ENCODE measurements around the gene PRDM15. TPM values are rescaled to one million over a fixed set of nuclear protein-coding genes. Genes with fewer than 3 reads are reported as not detected.

Gene PRDM15
- total RNA-seq, 3 donors from 2014 or later (not counting 1 experiment from before 2014, with no cell fraction given), result 11.4 to 13.5 (median 11.9) TPM

DNA sequence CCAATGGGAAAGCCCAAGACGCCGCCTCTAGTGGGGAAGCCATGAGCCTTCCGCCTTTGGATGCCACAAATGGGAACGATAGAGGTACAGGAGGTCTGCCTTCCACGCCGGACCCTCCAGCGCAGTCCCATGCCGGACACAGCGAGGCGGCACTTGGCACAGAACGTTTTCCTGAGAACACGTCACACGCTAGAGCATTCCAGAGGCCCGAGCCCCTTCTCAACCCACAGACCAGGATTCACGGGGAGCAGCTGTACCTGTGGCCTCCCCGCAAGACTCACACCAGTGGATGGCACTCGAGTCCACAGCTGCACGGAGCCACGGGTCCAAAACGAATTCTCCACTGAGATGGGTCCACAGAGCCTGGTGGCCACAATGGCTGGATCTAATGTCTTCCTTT, 80.8 kb downstream of the PRDM15 start:
- Mint-ChIP-seq H3K9me3 (peaks cover 2 to 3% of the 10 kb centered on the region in 2 donors), H3K4me1 (no peaks in the 10 kb centered on the region), H3K27me3 (ENCODE audit: low read depth in 2 of 2) (peaks cover 5 to 8% of the 10 kb centered on the region in 2 donors), H3K36me3 (peaks cover 15% of the 10 kb centered on the region), H3K27ac (no peak overlapping the region), H3K4me3 (no peak overlapping the region)
- DNase-seq, result no peak
- intact Hi-C loops (cut with micrococcal nuclease), result no loop called here
- Histone ChIP-seq H3K4me3 (ENCODE audit: low read length) (no peak overlapping the region), H3K27ac (ENCODE audit: low read length) (no peak overlapping the region), H3K36me3 (ENCODE audit: control insufficient read depth, insufficient read depth, low read length) (peaks cover 30% of the 10 kb centered on the region), H3K27me3 (ENCODE audit: control insufficient read depth, insufficient read depth, low read length) (no peaks in the 10 kb centered on the region), H3K4me1 (ENCODE audit: control insufficient read depth, insufficient read depth, low read length) (no peaks in the 10 kb centered on the region), H3K9me3 (ENCODE audit: control insufficient read depth, insufficient read depth, low read length) (no peaks in the 10 kb centered on the region)
- no peak for ATAC-seq
- 94% methylated on average over 20 of the region's 20 CpGs for WGBS (ENCODE audit: insufficient coverage)
- TF ChIP-seq, protein P1, sequence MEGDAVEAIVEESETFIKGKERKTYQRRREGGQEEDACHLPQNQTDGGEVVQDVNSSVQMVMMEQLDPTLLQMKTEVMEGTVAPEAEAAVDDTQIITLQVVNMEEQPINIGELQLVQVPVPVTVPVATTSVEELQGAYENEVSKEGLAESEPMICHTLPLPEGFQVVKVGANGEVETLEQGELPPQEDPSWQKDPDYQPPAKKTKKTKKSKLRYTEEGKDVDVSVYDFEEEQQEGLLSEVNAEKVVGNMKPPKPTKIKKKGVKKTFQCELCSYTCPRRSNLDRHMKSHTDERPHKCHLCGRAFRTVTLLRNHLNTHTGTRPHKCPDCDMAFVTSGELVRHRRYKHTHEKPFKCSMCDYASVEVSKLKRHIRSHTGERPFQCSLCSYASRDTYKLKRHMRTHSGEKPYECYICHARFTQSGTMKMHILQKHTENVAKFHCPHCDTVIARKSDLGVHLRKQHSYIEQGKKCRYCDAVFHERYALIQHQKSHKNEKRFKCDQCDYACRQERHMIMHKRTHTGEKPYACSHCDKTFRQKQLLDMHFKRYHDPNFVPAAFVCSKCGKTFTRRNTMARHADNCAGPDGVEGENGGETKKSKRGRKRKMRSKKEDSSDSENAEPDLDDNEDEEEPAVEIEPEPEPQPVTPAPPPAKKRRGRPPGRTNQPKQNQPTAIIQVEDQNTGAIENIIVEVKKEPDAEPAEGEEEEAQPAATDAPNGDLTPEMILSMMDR (IDR thresholded peaks at IDR 0.05), result no peak

DNA sequence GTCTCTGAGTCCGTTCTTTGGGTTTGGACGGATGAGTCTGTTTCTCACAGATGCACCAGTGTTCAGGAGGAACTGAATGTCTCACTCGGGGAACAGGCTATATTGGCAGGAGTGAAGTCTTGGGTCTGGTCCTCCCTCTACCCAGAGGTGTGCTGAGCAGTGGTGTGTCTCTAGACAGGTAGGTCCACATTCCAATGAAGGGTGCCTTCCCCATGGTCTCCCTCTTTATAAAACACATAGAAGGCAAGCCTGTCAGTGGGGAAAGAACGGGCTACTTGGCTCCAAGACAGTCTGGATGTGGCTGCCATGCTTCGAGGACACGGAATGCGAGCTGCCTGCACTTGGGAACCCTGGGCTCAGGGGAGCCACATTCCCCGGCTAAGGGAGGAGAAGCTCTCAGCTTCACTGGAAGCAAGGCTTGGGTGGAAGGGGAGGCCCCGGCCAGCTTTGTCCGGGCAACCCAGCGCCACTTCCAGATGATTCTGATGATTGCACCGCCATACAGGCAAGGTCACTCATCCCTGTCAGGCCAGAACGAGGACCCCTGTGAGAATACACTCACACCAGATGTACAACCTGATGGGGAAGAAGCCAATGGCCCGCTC, 82.6 kb downstream of the PRDM15 start:
- Mint-ChIP-seq H3K9me3 (peaks cover 3 to 6% of the 10 kb centered on the region in 2 donors), H3K36me3 (peaks cover 10% of the 10 kb centered on the region), H3K4me1 (no peaks in the 10 kb centered on the region), H3K27me3 (ENCODE audit: low read depth in 2 of 2) (peaks cover 10 to 11% of the 10 kb centered on the region in 2 donors), H3K4me3 (no peak overlapping the region), H3K27ac (no peak overlapping the region)
- Histone ChIP-seq H3K27me3 (ENCODE audit: control insufficient read depth, insufficient read depth, low read length) (no peaks in the 10 kb centered on the region), H3K9me3 (ENCODE audit: control insufficient read depth, insufficient read depth, low read length) (no peaks in the 10 kb centered on the region), H3K36me3 (ENCODE audit: control insufficient read depth, insufficient read depth, low read length) (peaks cover 22% of the 10 kb centered on the region), H3K4me3 (ENCODE audit: low read length) (no peak overlapping the region), H3K27ac (ENCODE audit: low read length) (no peak overlapping the region), H3K4me1 (ENCODE audit: control insufficient read depth, insufficient read depth, low read length) (no peaks in the 10 kb centered on the region)
- TF ChIP-seq, protein P1 (IDR thresholded peaks at IDR 0.05), result no peak
- intact Hi-C loops (cut with micrococcal nuclease), result no loop called here
- no peak for DNase-seq
- no peak for ATAC-seq
- WGBS (ENCODE audit: insufficient coverage), result 92% methylated on average over 14 of the region's 14 CpGs

DNA sequence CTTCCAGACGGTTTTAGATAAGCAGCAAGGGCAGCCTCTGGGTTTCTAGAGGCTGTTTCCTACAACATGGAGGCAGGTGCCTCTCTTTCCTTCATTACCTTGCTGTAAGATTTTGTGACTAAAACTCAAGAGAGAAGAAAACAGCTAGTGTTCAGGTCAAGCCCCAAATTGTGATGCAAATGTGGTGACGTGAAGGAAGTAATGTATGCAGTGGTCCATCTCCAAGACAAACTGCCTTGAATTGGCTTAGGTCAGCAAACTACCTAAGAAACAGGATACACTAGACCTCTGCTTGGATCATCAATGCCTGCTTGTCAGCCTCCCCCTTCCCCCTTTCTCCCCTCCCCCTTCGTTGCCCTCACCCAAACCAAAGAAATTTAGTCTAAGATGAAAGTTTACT, 83.4 kb downstream of the PRDM15 start:
- Histone ChIP-seq H3K36me3 (ENCODE audit: control insufficient read depth, insufficient read depth, low read length) (peaks cover 13% of the 10 kb centered on the region), H3K9me3 (ENCODE audit: control insufficient read depth, insufficient read depth, low read length) (no peaks in the 10 kb centered on the region), H3K27ac (ENCODE audit: low read length) (no peak overlapping the region), H3K4me1 (ENCODE audit: control insufficient read depth, insufficient read depth, low read length) (no peaks in the 10 kb centered on the region), H3K27me3 (ENCODE audit: control insufficient read depth, insufficient read depth, low read length) (no peaks in the 10 kb centered on the region), H3K4me3 (ENCODE audit: low read length) (no peak overlapping the region)
- Mint-ChIP-seq H3K36me3 (peaks cover 8% of the 10 kb centered on the region), H3K9me3 (peaks cover 3 to 9% of the 10 kb centered on the region in 2 donors), H3K4me1 (no peaks in the 10 kb centered on the region), H3K4me3 (no peak overlapping the region), H3K27ac (no peak overlapping the region), H3K27me3 (ENCODE audit: low read depth in 2 of 2) (peaks cover 10 to 15% of the 10 kb centered on the region in 2 donors)
- WGBS (ENCODE audit: insufficient coverage), result 77% methylated on average over 3 of the region's 3 CpGs
- DNase-seq, result no peak
- no peak for ATAC-seq
- intact Hi-C loops (cut with micrococcal nuclease), result no loop called here
- TF ChIP-seq, protein P1 (IDR thresholded peaks at IDR 0.05), result no peak

DNA sequence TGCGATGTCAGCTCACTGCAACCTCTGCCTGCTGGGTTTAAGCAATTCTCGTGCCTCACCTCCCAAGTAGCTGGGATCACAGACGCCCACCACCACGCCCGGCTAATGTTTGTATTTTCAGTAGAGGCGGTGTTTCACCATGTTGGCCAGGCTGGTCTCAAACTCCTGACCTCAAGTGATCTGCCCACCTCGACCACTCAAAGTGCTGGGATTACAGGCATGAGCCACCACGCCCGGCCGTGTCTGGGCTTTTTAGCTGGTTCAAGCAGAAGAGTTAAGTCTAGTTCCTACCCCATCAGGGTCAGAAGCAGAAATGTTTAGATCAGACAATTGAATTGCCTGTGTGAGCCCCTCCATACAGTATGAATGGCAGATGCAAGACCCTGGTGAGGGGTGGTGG, 84.5 kb downstream of the PRDM15 start:
- H3K9me3 ChIP-seq (ENCODE audit: control insufficient read depth, insufficient read depth, low read length), result no peaks in the 10 kb centered on the region
- Mint-ChIP-seq H3K27ac (no peak overlapping the region), H3K4me1 (no peaks in the 10 kb centered on the region), H3K9me3 (peaks cover 3 to 9% of the 10 kb centered on the region in 2 donors), H3K27me3 (ENCODE audit: low read depth in 2 of 2) (peaks cover 15% of the 10 kb centered on the region in 2 donors), H3K4me3 (no peak overlapping the region), H3K36me3 (peaks cover 8% of the 10 kb centered on the region)
- WGBS (ENCODE audit: insufficient coverage), result 95% methylated on average over 10 of the region's 10 CpGs
- H3K27ac ChIP-seq (ENCODE audit: low read length), result no peak overlapping the region
- H3K4me1 ChIP-seq (ENCODE audit: control insufficient read depth, insufficient read depth, low read length), result no peaks in the 10 kb centered on the region
- no peak overlapping the region for H3K4me3 ChIP-seq (ENCODE audit: low read length)
- H3K27me3 ChIP-seq (ENCODE audit: control insufficient read depth, insufficient read depth, low read length), result no peaks in the 10 kb centered on the region
- DNase-seq (no peak), ATAC-seq (no peak)
- TF ChIP-seq, protein P1 (IDR thresholded peaks at IDR 0.05), result no peak
- intact Hi-C loops (cut with micrococcal nuclease), result no loop called here
- H3K36me3 ChIP-seq (ENCODE audit: control insufficient read depth, insufficient read depth, low read length), result peaks cover 3% of the 10 kb centered on the region
